ENCODE results near the gene CHN2. TPM values are rescaled to one million over a fixed set of nuclear protein-coding genes. Genes with fewer than 3 reads are reported as not detected.

CHN2 gene
- total RNA-seq, 1 experiment from 2014 or later = not detected

GRCh38 chr7:29343399-29343798, 148.8 kb downstream of the CHN2 start:
- no peak overlapping the region for H3K27ac ChIP-seq
- no peaks in the 10 kb centered on the region for H3K9me3 ChIP-seq (ENCODE audit: insufficient read depth, low read depth)
- no peak overlapping the region for H3K4me3 ChIP-seq
- POLR2A ChIA-PET (ENCODE audit: unreplicated experiment) = no interaction called here
- 0 out of 2 replicates have a peak, but pooled peaks cover 10% of the 10 kb centered on the region for H3K27me3 ChIP-seq (ENCODE audit: insufficient read depth, low read depth)
- no peaks in the 10 kb centered on the region for H4K20me1 ChIP-seq (ENCODE audit: insufficient read depth)
- no TSS peak for BruUV-seq (replicated peaks)
- intact Hi-C loops (cut with micrococcal nuclease; ENCODE audit: unreplicated experiment) = no loop called here
- no peaks in the 10 kb centered on the region for H3K79me2 ChIP-seq (ENCODE audit: low read depth)
- peaks cover 27% of the 10 kb centered on the region for H3K4me1 ChIP-seq (replicated peaks; ENCODE audit: insufficient read depth)
- H3K36me3 ChIP-seq (ENCODE audit: low read depth) = no peaks in the 10 kb centered on the region
- CTCF ChIA-PET = no interaction called here
- no peak for DNase-seq
- no peak overlapping the region for H2AFZ ChIP-seq
- TF ChIP-seq EZH2 (IDR thresholded peaks at IDR 0.05; ENCODE audit: low read depth) (no peak), CTCF (conservative IDR thresholded peaks at IDR 0.05) (no peak)
- H3K9me2 ChIP-seq (ENCODE audit: insufficient read depth) = no peaks in the 10 kb centered on the region
- H3F3A ChIP-seq (ENCODE audit: insufficient read depth, low read depth) = no peaks in the 10 kb centered on the region; the same call in 1 of the 2 replicates
- H3K4me2 ChIP-seq = no peak overlapping the region

GRCh38 chr7:29344334-29344978, 149.9 kb downstream of the CHN2 start:
- CTCF ChIA-PET = no interaction called here
- no TSS peak for BruUV-seq (replicated peaks)

GRCh38 chr7:29345590-29345989, 151.0 kb downstream of the CHN2 start:
- BruUV-seq (replicated peaks) = no TSS peak
- Histone ChIP-seq H3K27me3 (ENCODE audit: insufficient read depth, low read depth) (0 out of 2 replicates have a peak, but pooled peaks cover 8% of the 10 kb centered on the region), H2AFZ (no peak overlapping the region), H3K79me2 (ENCODE audit: low read depth) (no peaks in the 10 kb centered on the region), H3F3A (ENCODE audit: insufficient read depth, low read depth) (no peaks in the 10 kb centered on the region; the same call in 1 of the 2 replicates), H3K36me3 (ENCODE audit: low read depth) (no peaks in the 10 kb centered on the region), H3K27ac (no peak overlapping the region), H3K9me3 (ENCODE audit: insufficient read depth, low read depth) (no peaks in the 10 kb centered on the region), H4K20me1 (ENCODE audit: insufficient read depth) (no peaks in the 10 kb centered on the region), H3K4me1 (replicated peaks; ENCODE audit: insufficient read depth) (peaks cover 43% of the 10 kb centered on the region), H3K9me2 (ENCODE audit: insufficient read depth) (no peaks in the 10 kb centered on the region), H3K4me2 (peak overlapping the region; percentile 32; the same call in 1 of the 2 replicates), H3K4me3 (no peak overlapping the region)
- ChIA-PET CTCF (interaction anchor here (1.5 kb wide), 1 partner anchor 424 kb away, joined by 3 read pairs; no protein-coding TSS in a partner anchor), POLR2A (ENCODE audit: unreplicated experiment) (no interaction called here)
- DNase-seq = no peak
- intact Hi-C loops (cut with micrococcal nuclease; ENCODE audit: unreplicated experiment) = no loop called here
- TF ChIP-seq CTCF (conservative IDR thresholded peaks at IDR 0.05) (peak; percentile 50; the same call in 1 of the 2 replicates), EZH2 (IDR thresholded peaks at IDR 0.05; ENCODE audit: low read depth) (no peak)

More at GRCh38 chr7:29344334-29344978, 149.9 kb downstream of the CHN2 start:
- H3K9me3 ChIP-seq (ENCODE audit: insufficient read depth, low read depth) = no peaks in the 10 kb centered on the region
- 0 out of 2 replicates have a peak, but pooled peaks cover 10% of the 10 kb centered on the region for H3K27me3 ChIP-seq (ENCODE audit: insufficient read depth, low read depth)
- no peaks in the 10 kb centered on the region for H3K9me2 ChIP-seq (ENCODE audit: insufficient read depth)
- intact Hi-C loops (cut with micrococcal nuclease; ENCODE audit: unreplicated experiment) = no loop called here
- no peaks in the 10 kb centered on the region for H3K36me3 ChIP-seq (ENCODE audit: low read depth)
- no peak for DNase-seq
- no peak overlapping the region for H3K4me3 ChIP-seq
- H3K4me1 ChIP-seq (replicated peaks; ENCODE audit: insufficient read depth) = peaks cover 32% of the 10 kb centered on the region
- H3K79me2 ChIP-seq (ENCODE audit: low read depth) = no peaks in the 10 kb centered on the region
- no peaks in the 10 kb centered on the region; the same call in 1 of the 2 replicates for H3F3A ChIP-seq (ENCODE audit: insufficient read depth, low read depth)
- no peak overlapping the region for H3K4me2 ChIP-seq
- no peak overlapping the region for H3K27ac ChIP-seq
- H4K20me1 ChIP-seq (ENCODE audit: insufficient read depth) = no peaks in the 10 kb centered on the region
- H2AFZ ChIP-seq = no peak overlapping the region
- TF ChIP-seq EZH2 (IDR thresholded peaks at IDR 0.05; ENCODE audit: low read depth) (no peak), CTCF (conservative IDR thresholded peaks at IDR 0.05) (no peak)
- POLR2A ChIA-PET (ENCODE audit: unreplicated experiment) = no interaction called here

Measured in PC-9 (cell line).